Natural killer cell (primary cell): ENCODE measurements around the gene AADACL4. TPM values are rescaled to one million over a fixed set of nuclear protein-coding genes. Genes with fewer than 3 reads are reported as not detected.

Experiments used
- ATAC-seq, 3 donors: fragments of 150-1000 bp in 2 of 3; fragments of 200-7000 bp in 1 of 3; cut with Tn5 transposase; 1 replicate in 1 of 3; 2 replicates in 2 of 3; pipeline ENCODE4 v1.10.0; 2021; ENCODE audit warnings: mild to moderate bottlenecking in 2 of 3, moderate library complexity in 2 of 3
- DNase-seq, 2 donors: peaks; one replicate each; pipeline versions ENCODE4 v3.0.0 to v3.0.0-alpha.2; 2013 to 2021; ENCODE audit warnings: mixed read lengths in 1 of 2
- H3K27ac ChIP-seq: one replicate; pipeline ENCODE4 v1.5.1; 2013; ENCODE audit warnings: mild to moderate bottlenecking, low read length
- H3K27me3 ChIP-seq: one replicate; pipeline ENCODE4 v1.6.1; 2013; ENCODE audit warnings: low read length; ENCODE audit not compliant: control insufficient read depth, insufficient read depth
- H3K36me3 ChIP-seq: one replicate; pipeline ENCODE4 v1.6.1; 2013; ENCODE audit warnings: low read length; ENCODE audit not compliant: control insufficient read depth, insufficient read depth
- H3K4me1 ChIP-seq: one replicate; pipeline ENCODE4 v1.6.1; 2013; ENCODE audit warnings: low read length; ENCODE audit not compliant: control insufficient read depth, insufficient read depth
- H3K4me3 ChIP-seq: one replicate; pipeline ENCODE4 v1.5.1; 2013; ENCODE audit warnings: low read length
- H3K9me3 ChIP-seq: one replicate; pipeline ENCODE4 v1.6.1; 2013; ENCODE audit warnings: low read length; ENCODE audit not compliant: control insufficient read depth, insufficient read depth
- H3K27ac Mint-ChIP-seq, 2 donors: one replicate each; pipeline ENCODE4 v1.8.0; 2022; ENCODE audit warnings: mild to moderate bottlenecking in 2 of 2, mixed read lengths in 2 of 2, moderate library complexity in 1 of 2
- H3K27me3 Mint-ChIP-seq, 2 donors: one replicate each; pipeline ENCODE4 v1.8.0; 2022; ENCODE audit warnings: low read depth in 2 of 2, mixed read lengths in 2 of 2
- H3K36me3 Mint-ChIP-seq: one replicate; pipeline ENCODE4 v1.8.0; 2022; ENCODE audit warnings: mixed read lengths
- H3K4me1 Mint-ChIP-seq, 2 donors: one replicate each; pipeline ENCODE4 v1.8.0; 2022; ENCODE audit warnings: mixed read lengths in 2 of 2
- H3K4me3 Mint-ChIP-seq: one replicate; pipeline ENCODE4 v1.8.0; 2022; ENCODE audit warnings: mild to moderate bottlenecking, moderate library complexity, mixed read lengths
- H3K9me3 Mint-ChIP-seq, 2 donors: one replicate each; pipeline ENCODE4 v1.8.0; 2022; ENCODE audit warnings: mixed read lengths in 2 of 2
- WGBS: methylation state at CpG from one replicate; pipeline ENCODE4 v1.1.7; 2013; ENCODE audit warnings: missing lambda C conversion rate; ENCODE audit not compliant: insufficient coverage; 5-methylcytosine and 5-hydroxymethylcytosine counted together
- intact Hi-C: fragments of 100-400 bp; cut with micrococcal nuclease; formaldehyde crosslinking; loops from one replicate; pipeline ENCODE4 v1.14.2; 2022
- total RNA-seq, 4 donors: library from RNA; stranded (reverse); fragments of 120-200 nt in 1 of 4; gene quantifications; one replicate each; pipeline versions ENCODE4 v1.2.3 to v1.2.4, GENCODE V29; 2013 to 2022
- TF ChIP-seq, protein P1 (sequence below): fragments of 200-600 bp; IDR thresholded peaks from one replicate; pipeline ENCODE4 v1.8.0; 2022; ENCODE audit warnings: antibody characterized with exemption

Gene AADACL4
- total RNA-seq, 3 donors from 2014 or later (not counting 1 experiment from before 2014, with no cell fraction given): not detected

DNA sequence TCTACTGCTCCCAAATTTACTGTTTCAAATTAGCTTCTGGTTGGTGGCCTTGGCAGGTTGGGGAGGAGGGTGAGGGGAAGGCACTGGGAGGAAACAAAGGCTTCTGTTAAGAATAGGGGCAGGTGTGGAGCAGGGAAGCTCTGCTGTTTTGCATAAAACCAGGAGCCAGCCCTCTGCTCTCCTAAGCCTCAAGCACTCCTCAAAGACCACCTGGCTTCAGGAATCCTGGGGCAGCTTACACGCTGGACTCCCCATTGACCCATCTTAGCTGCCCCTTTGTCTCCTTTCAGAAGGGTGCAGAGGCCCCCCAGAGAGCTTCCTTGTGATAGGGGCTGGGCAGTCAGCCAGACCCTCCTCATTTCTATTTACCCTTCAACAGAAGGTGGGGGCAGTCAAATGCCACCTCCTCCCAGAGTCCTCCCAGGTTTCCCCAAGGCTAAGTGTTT is 14.4 kb upstream of the AADACL4 start:
- peaks cover 0 to 6% of the 10 kb centered on the region in 2 donors for H3K27me3 Mint-ChIP-seq
- Histone ChIP-seq H3K27me3 (no peaks in the 10 kb centered on the region), H3K9me3 (no peaks in the 10 kb centered on the region), H3K4me1 (peaks cover 22% of the 10 kb centered on the region), H3K27ac (no peak overlapping the region), H3K36me3 (no peaks in the 10 kb centered on the region), H3K4me3 (no peak overlapping the region)
- H3K27ac Mint-ChIP-seq: no peak overlapping the region
- TF ChIP-seq, protein P1, sequence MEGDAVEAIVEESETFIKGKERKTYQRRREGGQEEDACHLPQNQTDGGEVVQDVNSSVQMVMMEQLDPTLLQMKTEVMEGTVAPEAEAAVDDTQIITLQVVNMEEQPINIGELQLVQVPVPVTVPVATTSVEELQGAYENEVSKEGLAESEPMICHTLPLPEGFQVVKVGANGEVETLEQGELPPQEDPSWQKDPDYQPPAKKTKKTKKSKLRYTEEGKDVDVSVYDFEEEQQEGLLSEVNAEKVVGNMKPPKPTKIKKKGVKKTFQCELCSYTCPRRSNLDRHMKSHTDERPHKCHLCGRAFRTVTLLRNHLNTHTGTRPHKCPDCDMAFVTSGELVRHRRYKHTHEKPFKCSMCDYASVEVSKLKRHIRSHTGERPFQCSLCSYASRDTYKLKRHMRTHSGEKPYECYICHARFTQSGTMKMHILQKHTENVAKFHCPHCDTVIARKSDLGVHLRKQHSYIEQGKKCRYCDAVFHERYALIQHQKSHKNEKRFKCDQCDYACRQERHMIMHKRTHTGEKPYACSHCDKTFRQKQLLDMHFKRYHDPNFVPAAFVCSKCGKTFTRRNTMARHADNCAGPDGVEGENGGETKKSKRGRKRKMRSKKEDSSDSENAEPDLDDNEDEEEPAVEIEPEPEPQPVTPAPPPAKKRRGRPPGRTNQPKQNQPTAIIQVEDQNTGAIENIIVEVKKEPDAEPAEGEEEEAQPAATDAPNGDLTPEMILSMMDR: no peak
- ATAC-seq: no peak
- H3K4me1 Mint-ChIP-seq: peaks cover 18 to 24% of the 10 kb centered on the region in 2 donors
- no peaks in the 10 kb centered on the region for H3K9me3 Mint-ChIP-seq
- WGBS: 100% methylated on average over 1 of the region's 1 CpG
- no peak for DNase-seq
- intact Hi-C loops: no loop called here
- no peak overlapping the region for H3K4me3 Mint-ChIP-seq
- H3K36me3 Mint-ChIP-seq: no peaks in the 10 kb centered on the region

DNA sequence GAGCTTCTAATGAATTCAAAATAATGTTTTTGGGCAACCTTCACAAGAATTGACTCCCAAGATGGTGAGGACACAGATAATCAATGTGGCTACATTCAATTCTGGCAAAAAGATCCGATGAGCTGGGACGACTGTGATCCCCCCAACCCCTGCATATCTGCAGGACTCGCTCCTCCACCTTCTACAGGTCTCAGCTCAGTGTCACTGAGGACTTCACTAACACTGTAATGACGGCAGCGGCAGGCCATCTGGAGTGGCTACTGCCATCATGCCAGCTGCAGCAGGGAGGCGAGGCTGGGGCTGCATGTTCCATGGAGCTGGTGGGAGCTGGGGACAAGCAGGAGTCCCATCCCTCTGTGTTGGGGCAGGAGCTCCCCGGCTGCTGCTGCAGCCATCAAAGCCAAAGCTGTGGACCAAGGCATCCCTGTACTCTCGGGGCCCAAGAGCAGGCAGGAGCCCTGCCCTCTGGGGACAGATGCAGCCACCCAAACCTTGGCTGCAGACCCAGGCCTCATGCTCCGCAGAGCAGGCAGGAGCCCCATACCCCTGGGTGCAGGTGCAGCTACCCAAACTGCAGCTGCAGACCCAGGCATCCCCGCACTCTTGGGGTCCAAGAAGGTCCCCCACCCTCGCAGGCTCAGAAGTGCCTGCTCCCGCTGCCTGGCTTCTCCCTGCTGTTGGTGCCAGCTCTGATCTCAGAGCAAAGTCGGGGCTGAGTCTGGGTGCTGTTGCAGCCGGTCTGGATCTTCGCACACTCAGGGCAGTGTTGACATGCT is 13.7 kb upstream of the AADACL4 start:
- no peaks in the 10 kb centered on the region for H3K36me3 ChIP-seq
- no peak overlapping the region for H3K27ac ChIP-seq
- Mint-ChIP-seq H3K27ac (no peak overlapping the region), H3K36me3 (no peaks in the 10 kb centered on the region), H3K27me3 (peaks cover 0 to 6% of the 10 kb centered on the region in 2 donors), H3K4me1 (peaks cover 18 to 24% of the 10 kb centered on the region in 2 donors), H3K9me3 (no peaks in the 10 kb centered on the region), H3K4me3 (no peak overlapping the region)
- intact Hi-C loops: no loop called here
- ATAC-seq (no peak), DNase-seq (no peak)
- no peak overlapping the region for H3K4me3 ChIP-seq
- no peaks in the 10 kb centered on the region for H3K9me3 ChIP-seq
- H3K4me1 ChIP-seq: peaks cover 23% of the 10 kb centered on the region
- H3K27me3 ChIP-seq: no peaks in the 10 kb centered on the region
- 90% methylated on average over 15 of the region's 15 CpGs for WGBS
- TF ChIP-seq, protein P1: no peak

DNA sequence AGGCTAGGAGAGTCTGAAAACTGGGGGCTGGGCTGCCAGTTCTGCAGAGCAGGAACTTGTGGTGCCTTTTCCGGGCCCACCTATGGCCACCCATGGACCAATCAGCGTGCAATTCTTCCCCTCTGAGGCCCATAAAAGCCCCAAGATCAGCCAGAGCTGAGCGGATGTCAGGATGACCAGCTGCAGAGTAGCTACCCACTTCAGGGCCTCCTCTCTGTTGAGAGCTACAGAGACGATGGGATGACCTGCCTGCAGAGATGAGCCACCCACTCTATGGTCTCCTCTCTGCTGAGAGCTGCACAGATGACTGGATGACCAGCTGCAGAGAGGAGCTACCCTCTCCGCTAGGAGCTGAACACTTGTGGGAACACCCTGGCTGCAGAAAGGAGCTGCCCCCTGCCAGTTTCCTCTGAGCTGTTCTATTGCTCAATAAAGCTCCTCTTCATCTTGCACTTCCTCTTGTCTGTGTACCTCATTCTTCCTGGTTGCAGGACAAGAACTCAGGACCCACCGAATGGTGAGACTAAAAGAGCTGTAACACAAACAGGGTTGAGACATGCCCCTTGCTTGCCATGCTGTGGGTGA is 12.8 kb upstream of the AADACL4 start:
- TF ChIP-seq, protein P1: no peak
- Mint-ChIP-seq H3K27ac (no peak overlapping the region), H3K27me3 (peaks cover 0 to 6% of the 10 kb centered on the region in 2 donors), H3K9me3 (no peaks in the 10 kb centered on the region), H3K4me1 (peaks cover 18 to 24% of the 10 kb centered on the region in 2 donors), H3K4me3 (no peak overlapping the region), H3K36me3 (no peaks in the 10 kb centered on the region)
- Histone ChIP-seq H3K4me1 (peaks cover 23% of the 10 kb centered on the region), H3K9me3 (no peaks in the 10 kb centered on the region), H3K4me3 (no peak overlapping the region), H3K27ac (no peak overlapping the region), H3K27me3 (no peaks in the 10 kb centered on the region), H3K36me3 (no peaks in the 10 kb centered on the region)
- WGBS: 79% methylated on average over 6 of the region's 6 CpGs
- intact Hi-C loops: no loop called here
- ATAC-seq (no peak), DNase-seq (no peak)
